ENCODE results near the gene ORAI3. TPM values are rescaled to one million over a fixed set of nuclear protein-coding genes. Genes with fewer than 3 reads are reported as not detected.

Gene ORAI3
- total RNA-seq, 1 experiment from 2014 or later: 10.8 TPM

DNA sequence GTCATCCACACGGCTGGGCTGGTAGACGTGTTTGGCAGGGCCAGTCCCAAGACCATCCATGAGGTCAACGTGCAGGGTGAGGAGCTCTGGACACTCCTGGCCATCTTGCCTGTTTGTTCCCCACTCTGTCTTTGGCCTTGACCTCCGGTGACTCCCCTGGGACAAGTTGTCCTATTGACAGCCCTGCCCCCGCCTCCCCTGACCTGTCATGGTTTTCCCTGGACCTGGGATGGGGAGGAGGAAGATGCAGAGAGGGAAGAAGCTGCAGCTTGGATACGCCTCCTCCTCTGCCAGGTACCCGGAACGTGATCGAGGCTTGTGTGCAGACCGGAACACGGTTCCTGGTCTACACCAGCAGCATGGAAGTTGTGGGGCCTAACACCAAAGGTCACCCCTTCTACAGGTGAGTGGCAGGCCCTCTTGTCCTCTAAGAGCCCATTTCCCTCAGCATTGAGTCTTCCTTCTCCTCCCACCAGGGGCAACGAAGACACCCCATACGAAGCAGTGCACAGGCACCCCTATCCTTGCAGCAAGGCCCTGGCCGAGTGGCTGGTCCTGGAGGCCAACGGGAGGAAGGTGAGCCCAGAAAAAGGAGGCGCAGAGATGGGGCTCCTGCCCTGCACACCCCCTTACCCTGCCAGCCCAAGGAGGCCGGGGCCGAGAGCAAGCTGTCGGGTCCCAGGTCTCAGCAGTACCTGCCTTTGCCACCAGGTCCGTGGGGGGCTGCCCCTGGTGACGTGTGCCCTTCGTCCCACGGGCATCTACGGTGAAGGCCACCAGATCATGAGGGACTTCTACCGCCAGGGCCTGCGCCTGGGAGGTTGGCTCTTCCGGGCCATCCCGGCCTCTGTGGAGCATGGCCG is 37.5 kb downstream of the ORAI3 start:
- H3K27ac Mint-ChIP-seq: no peak overlapping the region
- ChIA-PET CTCF (interaction anchor here (0.5 to 5.1 kb wide), 28 partner anchors 10 to 495 kb away, joined by 3 to 83 read pairs (median 10); partner anchors contain the start of genes ARMC5, KAT8, PYDC1 and ZNF646), POLR2A (interaction anchor here (0.8 to 1.8 kb wide), 4 partner anchors 11 to 56 kb away, joined by 3 to 6 read pairs (median 4); partner anchors contain the start of gene SETD1A)
- DNase-seq (ENCODE audit: low spot score): no peak
- TF ChIP-seq NFATC4 (CRISPR knock-in tag; IDR thresholded peaks at IDR 0.05) (no peak), ZNF138 (CRISPR knock-in tag; conservative IDR thresholded peaks at IDR 0.05) (no peak), FOXP1 (CRISPR knock-in tag; IDR thresholded peaks at IDR 0.05; ENCODE audit: borderline replicate concordance) (no peak), ZNF416 (CRISPR knock-in tag; IDR thresholded peaks at IDR 0.05) (no peak), FOXK1 (CRISPR knock-in tag; IDR thresholded peaks at IDR 0.05) (no peak), JAZF1 (CRISPR knock-in tag; IDR thresholded peaks at IDR 0.05) (no peak), GTF2I (CRISPR knock-in tag; conservative IDR thresholded peaks at IDR 0.05) (no peak), SP1 (CRISPR knock-in tag; conservative IDR thresholded peaks at IDR 0.05) (no peak), IRF2 (CRISPR knock-in tag; IDR thresholded peaks at IDR 0.05; ENCODE audit: borderline replicate concordance, low read depth) (no peak), TCF7 (CRISPR knock-in tag; IDR thresholded peaks at IDR 0.05; ENCODE audit: low read depth) (no peak)
- TF ChIP-seq, protein P1, sequence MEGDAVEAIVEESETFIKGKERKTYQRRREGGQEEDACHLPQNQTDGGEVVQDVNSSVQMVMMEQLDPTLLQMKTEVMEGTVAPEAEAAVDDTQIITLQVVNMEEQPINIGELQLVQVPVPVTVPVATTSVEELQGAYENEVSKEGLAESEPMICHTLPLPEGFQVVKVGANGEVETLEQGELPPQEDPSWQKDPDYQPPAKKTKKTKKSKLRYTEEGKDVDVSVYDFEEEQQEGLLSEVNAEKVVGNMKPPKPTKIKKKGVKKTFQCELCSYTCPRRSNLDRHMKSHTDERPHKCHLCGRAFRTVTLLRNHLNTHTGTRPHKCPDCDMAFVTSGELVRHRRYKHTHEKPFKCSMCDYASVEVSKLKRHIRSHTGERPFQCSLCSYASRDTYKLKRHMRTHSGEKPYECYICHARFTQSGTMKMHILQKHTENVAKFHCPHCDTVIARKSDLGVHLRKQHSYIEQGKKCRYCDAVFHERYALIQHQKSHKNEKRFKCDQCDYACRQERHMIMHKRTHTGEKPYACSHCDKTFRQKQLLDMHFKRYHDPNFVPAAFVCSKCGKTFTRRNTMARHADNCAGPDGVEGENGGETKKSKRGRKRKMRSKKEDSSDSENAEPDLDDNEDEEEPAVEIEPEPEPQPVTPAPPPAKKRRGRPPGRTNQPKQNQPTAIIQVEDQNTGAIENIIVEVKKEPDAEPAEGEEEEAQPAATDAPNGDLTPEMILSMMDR (IDR thresholded peaks at IDR 0.05): no peak
- TF ChIP-seq, protein P2, sequence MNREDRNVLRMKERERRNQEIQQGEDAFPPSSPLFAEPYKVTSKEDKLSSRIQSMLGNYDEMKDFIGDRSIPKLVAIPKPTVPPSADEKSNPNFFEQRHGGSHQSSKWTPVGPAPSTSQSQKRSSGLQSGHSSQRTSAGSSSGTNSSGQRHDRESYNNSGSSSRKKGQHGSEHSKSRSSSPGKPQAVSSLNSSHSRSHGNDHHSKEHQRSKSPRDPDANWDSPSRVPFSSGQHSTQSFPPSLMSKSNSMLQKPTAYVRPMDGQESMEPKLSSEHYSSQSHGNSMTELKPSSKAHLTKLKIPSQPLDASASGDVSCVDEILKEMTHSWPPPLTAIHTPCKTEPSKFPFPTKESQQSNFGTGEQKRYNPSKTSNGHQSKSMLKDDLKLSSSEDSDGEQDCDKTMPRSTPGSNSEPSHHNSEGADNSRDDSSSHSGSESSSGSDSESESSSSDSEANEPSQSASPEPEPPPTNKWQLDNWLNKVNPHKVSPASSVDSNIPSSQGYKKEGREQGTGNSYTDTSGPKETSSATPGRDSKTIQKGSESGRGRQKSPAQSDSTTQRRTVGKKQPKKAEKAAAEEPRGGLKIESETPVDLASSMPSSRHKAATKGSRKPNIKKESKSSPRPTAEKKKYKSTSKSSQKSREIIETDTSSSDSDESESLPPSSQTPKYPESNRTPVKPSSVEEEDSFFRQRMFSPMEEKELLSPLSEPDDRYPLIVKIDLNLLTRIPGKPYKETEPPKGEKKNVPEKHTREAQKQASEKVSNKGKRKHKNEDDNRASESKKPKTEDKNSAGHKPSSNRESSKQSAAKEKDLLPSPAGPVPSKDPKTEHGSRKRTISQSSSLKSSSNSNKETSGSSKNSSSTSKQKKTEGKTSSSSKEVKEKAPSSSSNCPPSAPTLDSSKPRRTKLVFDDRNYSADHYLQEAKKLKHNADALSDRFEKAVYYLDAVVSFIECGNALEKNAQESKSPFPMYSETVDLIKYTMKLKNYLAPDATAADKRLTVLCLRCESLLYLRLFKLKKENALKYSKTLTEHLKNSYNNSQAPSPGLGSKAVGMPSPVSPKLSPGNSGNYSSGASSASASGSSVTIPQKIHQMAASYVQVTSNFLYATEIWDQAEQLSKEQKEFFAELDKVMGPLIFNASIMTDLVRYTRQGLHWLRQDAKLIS (CRISPR knock-in tag; IDR thresholded peaks at IDR 0.05; ENCODE audit: borderline replicate concordance): no peak
- TF ChIP-seq, protein P3, sequence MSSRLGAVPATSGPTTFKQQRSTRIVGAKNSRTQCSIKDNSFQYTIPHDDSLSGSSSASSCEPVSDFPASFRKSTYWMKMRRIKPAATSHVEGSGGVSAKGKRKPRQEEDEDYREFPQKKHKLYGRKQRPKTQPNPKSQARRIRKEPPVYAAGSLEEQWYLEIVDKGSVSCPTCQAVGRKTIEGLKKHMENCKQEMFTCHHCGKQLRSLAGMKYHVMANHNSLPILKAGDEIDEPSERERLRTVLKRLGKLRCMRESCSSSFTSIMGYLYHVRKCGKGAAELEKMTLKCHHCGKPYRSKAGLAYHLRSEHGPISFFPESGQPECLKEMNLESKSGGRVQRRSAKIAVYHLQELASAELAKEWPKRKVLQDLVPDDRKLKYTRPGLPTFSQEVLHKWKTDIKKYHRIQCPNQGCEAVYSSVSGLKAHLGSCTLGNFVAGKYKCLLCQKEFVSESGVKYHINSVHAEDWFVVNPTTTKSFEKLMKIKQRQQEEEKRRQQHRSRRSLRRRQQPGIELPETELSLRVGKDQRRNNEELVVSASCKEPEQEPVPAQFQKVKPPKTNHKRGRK (CRISPR knock-in tag; IDR thresholded peaks at IDR 0.05; ENCODE audit: borderline replicate concordance): no peak
- TF ChIP-seq, protein P4, sequence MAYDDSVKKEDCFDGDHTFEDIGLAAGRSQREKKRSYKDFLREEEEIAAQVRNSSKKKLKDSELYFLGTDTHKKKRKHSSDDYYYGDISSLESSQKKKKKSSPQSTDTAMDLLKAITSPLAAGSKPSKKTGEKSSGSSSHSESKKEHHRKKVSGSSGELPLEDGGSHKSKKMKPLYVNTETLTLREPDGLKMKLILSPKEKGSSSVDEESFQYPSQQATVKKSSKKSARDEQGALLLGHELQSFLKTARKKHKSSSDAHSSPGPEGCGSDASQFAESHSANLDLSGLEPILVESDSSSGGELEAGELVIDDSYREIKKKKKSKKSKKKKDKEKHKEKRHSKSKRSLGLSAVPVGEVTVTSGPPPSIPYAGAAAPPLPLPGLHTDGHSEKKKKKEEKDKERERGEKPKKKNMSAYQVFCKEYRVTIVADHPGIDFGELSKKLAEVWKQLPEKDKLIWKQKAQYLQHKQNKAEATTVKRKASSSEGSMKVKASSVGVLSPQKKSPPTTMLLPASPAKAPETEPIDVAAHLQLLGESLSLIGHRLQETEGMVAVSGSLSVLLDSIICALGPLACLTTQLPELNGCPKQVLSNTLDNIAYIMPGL (CRISPR knock-in tag; IDR thresholded peaks at IDR 0.05): no peak
- TF ChIP-seq, protein P5, sequence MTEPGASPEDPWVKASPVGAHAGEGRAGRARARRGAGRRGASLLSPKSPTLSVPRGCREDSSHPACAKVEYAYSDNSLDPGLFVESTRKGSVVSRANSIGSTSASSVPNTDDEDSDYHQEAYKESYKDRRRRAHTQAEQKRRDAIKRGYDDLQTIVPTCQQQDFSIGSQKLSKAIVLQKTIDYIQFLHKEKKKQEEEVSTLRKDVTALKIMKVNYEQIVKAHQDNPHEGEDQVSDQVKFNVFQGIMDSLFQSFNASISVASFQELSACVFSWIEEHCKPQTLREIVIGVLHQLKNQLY (CRISPR knock-in tag; IDR thresholded peaks at IDR 0.05): no peak
- no peaks in the 10 kb centered on the region for H3K9me3 Mint-ChIP-seq
- H3K36me3 Mint-ChIP-seq: peaks cover 6% of the 10 kb centered on the region
- H3K27me3 Mint-ChIP-seq (ENCODE audit: low read depth): no peaks in the 10 kb centered on the region
- no peak overlapping the region for H3K4me3 Mint-ChIP-seq
- peaks cover 6% of the 10 kb centered on the region for H3K4me1 Mint-ChIP-seq
- no peak for ATAC-seq

All from WTC11 (cell line).